K562 (cell line): ENCODE results near the gene LGSN. TPM values are rescaled to one million over a fixed set of nuclear protein-coding genes. Genes with fewer than 3 reads are reported as not detected.

Experiments
- ATAC-seq: fragments of 200-7000 bp; cut with Tn5 transposase; 3 replicates; pipeline ENCODE4 v1.9.1; 2020; ENCODE audit warnings: moderate library complexity
- BruUV-seq: library from RNA; stranded (reverse); fragments of 400-500 nt; replicated peaks from 2 replicates; lab custom pipeline; 2021; lab: Mats Ljungman, UMichigan
- CTCF ChIA-PET: fragments of 300-600 bp; formaldehyde crosslinking; extraction: SDS; loops from one replicate; lab custom pipeline; 2021; ENCODE audit warnings: low intra/inter-chr PET ratio; lab: Yijun Ruan, JAX
- POLR2A ChIA-PET: fragments of 300-600, 350-650 bp; sonication (Branson Sonifier 250); formaldehyde crosslinking; extraction: SDS; loops from one replicate; lab custom pipeline; 2021; ENCODE audit warnings: antibody characterized with exemption, inconsistent platforms; lab: Yijun Ruan, JAX
- DNase-seq, 4 experiments: peaks; one replicate each; pipeline versions ENCODE4 v3.0.0 to v3.0.0-alpha.2; 2011 to 2018; ENCODE audit warnings: low spot score in 3 of 4, mixed read lengths in 3 of 4; ENCODE audit errors: extremely low read depth in 1 of 4
- FAIRE-seq: peaks from 2 replicates; lab custom pipeline; 2011; peaks lifted over from hg19 to GRCh38; lab: Jason Lieb, UNC
- H2AFZ ChIP-seq: 2 replicates; pipeline ENCODE4 v1.6.0; 2011; ENCODE audit warnings: low read depth, low read length, control low read depth, inconsistent platforms
- H3K27ac ChIP-seq: fragments of 200-600 bp; 3 replicates; pipeline ENCODE4 v1.8.0; 2011; ENCODE audit warnings: low read depth, mild to moderate bottlenecking, control low read depth, inconsistent platforms, low read length, moderate library complexity, mixed read lengths; ENCODE audit errors: extremely low read depth
- H3K27me3 ChIP-seq, 2 experiments: fragments of 300-600 bp in 1 of 2; 2 replicates in 1 of 2; 3 replicates in 1 of 2; pipeline versions ENCODE4 v1.6.0 to v1.8.0; 2011; ENCODE audit warnings: inconsistent platforms in 2 of 2, low read length in 2 of 2, mild to moderate bottlenecking in 1 of 2, mixed read lengths in 1 of 2, moderate library complexity in 1 of 2; ENCODE audit not compliant: control insufficient read depth in 2 of 2, insufficient read depth in 2 of 2
- H3K36me3 ChIP-seq: fragments of 300-600 bp; 3 replicates; pipeline ENCODE4 v1.8.0; 2011; ENCODE audit warnings: mild to moderate bottlenecking, low read length, inconsistent platforms; ENCODE audit not compliant: control insufficient read depth, insufficient read depth
- H3K4me1 ChIP-seq, 2 experiments: fragments of 200-600 bp in 1 of 2; replicated peaks in 1 of 2; 2 replicates in 1 of 2; 3 replicates in 1 of 2; pipeline versions ENCODE4 v1.5.1 to v1.8.0; 2011; ENCODE audit warnings: inconsistent platforms in 2 of 2, low read length in 2 of 2, mild to moderate bottlenecking in 1 of 2, mixed read lengths in 1 of 2, moderate library complexity in 1 of 2; ENCODE audit not compliant: control insufficient read depth in 2 of 2, insufficient read depth in 2 of 2
- H3K4me2 ChIP-seq: 2 replicates; pipeline ENCODE4 v1.6.1; 2011; ENCODE audit warnings: low read length, control low read depth, inconsistent platforms, mixed read lengths; ENCODE audit not compliant: insufficient read depth
- H3K4me3 ChIP-seq: fragments of 200-600 bp; sonication (generic), shearing (Covaris generic); 2 replicates; pipeline ENCODE4 v1.5.1; 2016; ENCODE audit warnings: control low read depth, inconsistent platforms
- H3K79me2 ChIP-seq: fragments of 200-600 bp; 3 replicates; pipeline ENCODE4 v1.8.0; 2011; ENCODE audit warnings: low read length, inconsistent platforms; ENCODE audit not compliant: control insufficient read depth, insufficient read depth
- H3K9ac ChIP-seq, 2 experiments: 2 replicates each; pipeline versions ENCODE4 v1.6.0 to v1.6.1; 2011; ENCODE audit warnings: low read depth in 2 of 2, low read length in 2 of 2, control low read depth in 1 of 2, inconsistent platforms in 1 of 2, mild to moderate bottlenecking in 1 of 2, mixed read lengths in 1 of 2; ENCODE audit not compliant: insufficient read depth in 1 of 2
- H3K9me1 ChIP-seq: one replicate; pipeline ENCODE4 v1.6.0; 2011; ENCODE audit warnings: inconsistent platforms, mild to moderate bottlenecking, low read length, moderate library complexity; ENCODE audit not compliant: control insufficient read depth, insufficient read depth
- H3K9me3 ChIP-seq: replicated peaks from 2 replicates; pipeline ENCODE4 v1.5.1; 2011; ENCODE audit warnings: low read depth, low read length, inconsistent platforms; ENCODE audit not compliant: control insufficient read depth, insufficient read depth
- H4K20me1 ChIP-seq: replicated peaks from 2 replicates; pipeline ENCODE4 v1.6.1; 2011; ENCODE audit warnings: low read length, inconsistent platforms, mixed read lengths; ENCODE audit not compliant: control insufficient read depth, insufficient read depth
- RAD21 ChIP-seq, 2 experiments: fragments of 250-450 bp in 1 of 2; fragments of 450-650 bp in 1 of 2; sonication (Bioruptor Pico) in 1 of 2; formaldehyde crosslinking in 1 of 2; IDR thresholded peaks in 1 of 2; conservative IDR thresholded peaks in 1 of 2; 2 replicates each; pipeline versions ENCODE4 v1.4.0 to v1.8.0; 2020 to 2022; ENCODE audit warnings: mild to moderate bottlenecking in 2 of 2, moderate library complexity in 1 of 2
- RBBP5 ChIP-seq: fragments of 200-600 bp; sonication (generic); IDR thresholded peaks from 2 replicates; pipeline ENCODE4 v1.6.1; 2012; ENCODE audit warnings: borderline replicate concordance, mild to moderate bottlenecking, low read length, control low read depth, inconsistent platforms; ENCODE audit not compliant: insufficient read depth, poor library complexity, severe bottlenecking
- WGBS: fragments of 100-300 bp; shearing (Covaris generic); methylation state at CpG from one replicate; pipeline ENCODE4 v1.1.6; 2016; ENCODE audit warnings: low coverage, mixed read lengths; ENCODE audit not compliant: insufficient coverage; ENCODE audit errors: missing lambda C conversion rate; 5-methylcytosine and 5-hydroxymethylcytosine counted together
- in situ Hi-C: fragments of 300-500 bp; cut with MboI; formaldehyde crosslinking; loops from 4 replicates; pipeline ENCODE4 v1.15.0; 2018; ENCODE audit warnings: inconsistent platforms, mixed read lengths
- intact Hi-C: fragments of 100-400 bp; cut with micrococcal nuclease; formaldehyde crosslinking; loops from 2 replicates; pipeline ENCODE4 v1.14.2; 2022
- polyA plus RNA-seq, 8 experiments: library from polyadenylated mRNA; depleted of rRNA in 4 of 8; stranded (reverse) in 5 of 8; unstranded in 3 of 8; fragments of >200 nt; fragmentation: Nextera tagmentation in 2 of 8; fragmentation: Illumina TruSeq in 1 of 8; extraction: Ambion mirVana in 2 of 8; extraction: Trizol in 1 of 8; gene quantifications; 2 replicates each; pipeline versions ENCODE4 v1.2.1 to v1.2.3, GENCODE V29; 2011 to 2014; ENCODE audit warnings: inconsistent platforms in 1 of 8, missing spikeins in 1 of 8
- total RNA-seq, 7 experiments: library from RNA; depleted of rRNA in 6 of 7; stranded (reverse); fragments of >200 nt in 6 of 7; fragmentation: Illumina TruSeq in 2 of 7; extraction: Trizol in 2 of 7; gene quantifications; 2 replicates each; pipeline versions ENCODE4 v1.2.1 to v1.2.3, GENCODE V29; 2011 to 2021; ENCODE audit warnings: low replicate concordance in 1 of 7
- TF ChIP-seq, protein P1 (sequence below): fragments of 450-650 bp; formaldehyde crosslinking; IDR thresholded peaks from 2 replicates; pipeline ENCODE4 v1.4.0; 2022; ENCODE audit warnings: missing genetic modification characterization
- TF ChIP-seq, protein P2 (sequence below), 3 experiments: IDR thresholded peaks in 2 of 3; conservative IDR thresholded peaks in 1 of 3; 2 replicates each; pipeline ENCODE4 v1.5.1; 2011 to 2012; ENCODE audit warnings: low read length in 3 of 3, mild to moderate bottlenecking in 3 of 3, control low read depth in 2 of 3, improper control_type of control experiment in 1 of 3, inconsistent platforms in 1 of 3, low read depth in 1 of 3, mixed read lengths in 1 of 3, moderate library complexity in 1 of 3; ENCODE audit not compliant: insufficient read depth in 2 of 3

LGSN gene
- total and polyA plus RNA-seq, 9 of the 15 experiments (the other 6 are each of a cell fraction or from before 2014, with no cell fraction given), result 0.01 TPM; not detected in 8

DNA sequence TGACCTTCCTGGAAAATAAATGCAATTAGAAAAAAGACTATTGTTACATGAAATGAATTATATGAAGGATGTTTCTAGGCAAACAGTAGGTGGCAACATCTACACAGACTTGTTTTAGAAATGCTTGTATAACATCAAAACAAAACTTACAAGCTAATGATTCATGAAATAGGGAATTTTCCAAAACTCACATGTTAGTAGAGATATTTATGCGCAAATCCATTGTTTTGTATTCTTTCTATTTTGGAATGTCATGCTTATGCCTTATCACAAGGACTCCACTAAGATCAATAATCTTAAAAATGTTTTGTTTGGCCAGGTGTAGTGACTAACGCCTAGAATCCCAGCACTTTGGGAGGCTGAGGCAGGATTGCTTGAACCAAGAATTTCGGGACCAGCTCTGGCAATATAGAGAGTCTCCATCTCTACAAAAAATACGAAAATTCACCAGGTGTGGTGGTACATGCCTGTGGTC, 32.3 kb upstream of the LGSN start:
- Histone ChIP-seq H3K4me2 (no peak overlapping the region), H3K9me3 (no peaks in the 10 kb centered on the region), H3K36me3 (no peaks in the 10 kb centered on the region), H3K9ac (no peak overlapping the region), H3K27ac (no peak overlapping the region), H3K4me3 (no peak overlapping the region), H3K27me3 (no peaks in the 10 kb centered on the region), H4K20me1 (no peaks in the 10 kb centered on the region), H3K9me1 (no peaks in the 10 kb centered on the region), H3K79me2 (no peaks in the 10 kb centered on the region), H3K4me1 (no peaks in the 10 kb centered on the region), H2AFZ (no peak overlapping the region)
- TF ChIP-seq RBBP5 (no peak), RAD21 (CRISPR knock-in tag; conservative IDR thresholded peaks at IDR 0.05 in 1 of 2, IDR thresholded peaks at IDR 0.05 in 1 of 2) (peak in 1 of 2 experiments; percentile 41; a peak in 3 of 4 replicates)
- TF ChIP-seq, protein P1, sequence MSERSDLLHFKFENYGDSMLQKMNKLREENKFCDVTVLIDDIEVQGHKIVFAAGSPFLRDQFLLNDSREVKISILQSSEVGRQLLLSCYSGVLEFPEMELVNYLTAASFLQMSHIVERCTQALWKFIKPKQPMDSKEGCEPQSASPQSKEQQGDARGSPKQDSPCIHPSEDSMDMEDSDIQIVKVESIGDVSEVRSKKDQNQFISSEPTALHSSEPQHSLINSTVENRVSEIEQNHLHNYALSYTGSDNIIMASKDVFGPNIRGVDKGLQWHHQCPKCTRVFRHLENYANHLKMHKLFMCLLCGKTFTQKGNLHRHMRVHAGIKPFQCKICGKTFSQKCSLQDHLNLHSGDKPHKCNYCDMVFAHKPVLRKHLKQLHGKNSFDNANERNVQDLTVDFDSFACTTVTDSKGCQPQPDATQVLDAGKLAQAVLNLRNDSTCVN (CRISPR knock-in tag), result no peak
- TF ChIP-seq, protein P2, sequence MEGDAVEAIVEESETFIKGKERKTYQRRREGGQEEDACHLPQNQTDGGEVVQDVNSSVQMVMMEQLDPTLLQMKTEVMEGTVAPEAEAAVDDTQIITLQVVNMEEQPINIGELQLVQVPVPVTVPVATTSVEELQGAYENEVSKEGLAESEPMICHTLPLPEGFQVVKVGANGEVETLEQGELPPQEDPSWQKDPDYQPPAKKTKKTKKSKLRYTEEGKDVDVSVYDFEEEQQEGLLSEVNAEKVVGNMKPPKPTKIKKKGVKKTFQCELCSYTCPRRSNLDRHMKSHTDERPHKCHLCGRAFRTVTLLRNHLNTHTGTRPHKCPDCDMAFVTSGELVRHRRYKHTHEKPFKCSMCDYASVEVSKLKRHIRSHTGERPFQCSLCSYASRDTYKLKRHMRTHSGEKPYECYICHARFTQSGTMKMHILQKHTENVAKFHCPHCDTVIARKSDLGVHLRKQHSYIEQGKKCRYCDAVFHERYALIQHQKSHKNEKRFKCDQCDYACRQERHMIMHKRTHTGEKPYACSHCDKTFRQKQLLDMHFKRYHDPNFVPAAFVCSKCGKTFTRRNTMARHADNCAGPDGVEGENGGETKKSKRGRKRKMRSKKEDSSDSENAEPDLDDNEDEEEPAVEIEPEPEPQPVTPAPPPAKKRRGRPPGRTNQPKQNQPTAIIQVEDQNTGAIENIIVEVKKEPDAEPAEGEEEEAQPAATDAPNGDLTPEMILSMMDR (IDR thresholded peaks at IDR 0.05 in 2 of 3, conservative IDR thresholded peaks at IDR 0.05 in 1 of 3; ENCODE audit: insufficient read depth in 2 of 3, low read depth in 1 of 3, low read length in 3 of 3), result peak in 1 of 3 experiments; percentile 27; a peak in 1 of 6 replicates
- intact Hi-C loops, result loop anchor here (2.0 to 10.0 kb wide), 2 partner anchors 413 to 453 kb away; no protein-coding TSS in a partner anchor
- ATAC-seq (no peak), FAIRE-seq (no peak), DNase-seq (peak in 1 of 4 experiments; percentile 1)
- CTCF ChIA-PET, result interaction anchor here (0.7 to 1.1 kb wide), 2 partner anchors 412 kb away, joined by 3 read pairs; no protein-coding TSS in a partner anchor
- POLR2A ChIA-PET, result interaction anchor here (1.2 kb wide), 1 partner anchor 31 kb away, joined by 3 read pairs; no protein-coding TSS in a partner anchor
- no TSS peak for BruUV-seq
- 0% methylated on average over 4 of the region's 4 CpGs for WGBS
- in situ Hi-C loops, result no loop called here
